NCI-H2196 (cell line): ENCODE results near the gene CD248.

Source experiments
- DNase-seq: peaks from one replicate; lab custom pipeline; 2025; ENCODE audit not compliant: unreplicated experiment; lab: John Stamatoyannopoulos, UW

CD248 gene

GRCh38 chr11:66341502-66342126 is 24.8 kb upstream of the CD248 start:
- no peak for DNase-seq

GRCh38 chr11:66340596-66341501 is 24.0 kb upstream of the CD248 start:
- DNase-seq: no peak

GRCh38 chr11:66339686-66340483 is 23.0 kb upstream of the CD248 start:
- DNase-seq: no peak

- DNase-seq: no peak
Observed at GRCh38 chr11:66339162-66339675, 22.4 kb upstream of the CD248 start.

- no peak for DNase-seq
Observed at GRCh38 chr11:66338276-66339161, 21.7 kb upstream of the CD248 start.

- no peak for DNase-seq
Observed at GRCh38 chr11:66337103-66337899, 20.5 kb upstream of the CD248 start.

- DNase-seq: peak; percentile 88
Observed at GRCh38 chr11:66336234-66337102, 19.6 kb upstream of the CD248 start, which contains the start of gene RIN1. Gene RIN1 (minus strand): TSS chr11:66336434. CDS start chr11:66336402, 32 bp downstream.

- DNase-seq: no peak
Observed at GRCh38 chr11:66335531-66336233, 18.8 kb upstream of the CD248 start.

- DNase-seq: no peak
Observed at GRCh38 chr11:66334605-66335442, 18.0 kb upstream of the CD248 start.

- DNase-seq: no peak
Observed at GRCh38 chr11:66333896-66334604, 17.2 kb upstream of the CD248 start.

GRCh38 chr11:66333220-66333877 is 16.5 kb upstream of the CD248 start:
- no peak for DNase-seq

- no peak for DNase-seq
Observed at GRCh38 chr11:66332371-66333219, 15.8 kb upstream of the CD248 start.

- DNase-seq: no peak
Observed at GRCh38 chr11:66331542-66332370, 14.9 kb upstream of the CD248 start.

- no peak for DNase-seq
Observed at GRCh38 chr11:66330931-66331330, 14.1 kb upstream of the CD248 start.
